Measurements from ENCODE around the gene CPAMD8.

Gene CPAMD8

GRCh38 chr19:17043744-17044143, 17.1 kb upstream of the CPAMD8 start:
- H3K4me2 ChIP-seq (ENCODE audit: low read length), result no peak overlapping the region
- H2AK5ac ChIP-seq (ENCODE audit: low read length), result no peak overlapping the region
- peaks cover 2 to 3% of the 10 kb centered on the region in 2 experiments for H3K36me3 ChIP-seq (ENCODE audit: control insufficient read depth in 1 of 2, insufficient read depth in 2 of 2, low read length in 2 of 2)
- no peak overlapping the region for H3K14ac ChIP-seq (ENCODE audit: low read length)
- H3K9me3 ChIP-seq (ENCODE audit: insufficient read depth, low read depth, low read length), result no peaks in the 10 kb centered on the region
- H3K23ac ChIP-seq (ENCODE audit: low read length), result no peak overlapping the region
- no CpG with 5 or more reads among the region's 7 CpGs for WGBS (ENCODE audit: extremely low coverage, insufficient coverage, insufficient read length)
- H2BK120ac ChIP-seq (ENCODE audit: insufficient read depth, low read length, poor library complexity), result no peak overlapping the region
- H3K27ac ChIP-seq (ENCODE audit: low read depth, low read length), result no peak overlapping the region
- H3K4me1 ChIP-seq (ENCODE audit: control insufficient read depth in 1 of 2, insufficient read depth in 2 of 2, low read length in 2 of 2), result no peaks in the 10 kb centered on the region
- H4K12ac ChIP-seq (ENCODE audit: low read depth, low read length), result no peak overlapping the region
- H3K9ac ChIP-seq (ENCODE audit: low read length), result no peak overlapping the region
- DNase-seq, result no peak
- no peaks in the 10 kb centered on the region for H3K27me3 ChIP-seq (ENCODE audit: insufficient read depth, low read length)
- H2BK12ac ChIP-seq (ENCODE audit: low read length), result no peak overlapping the region
- H3K79me1 ChIP-seq (ENCODE audit: low read length), result no peaks in the 10 kb centered on the region
- no peak overlapping the region for H4K8ac ChIP-seq (ENCODE audit: low read depth, low read length)
- no peak overlapping the region for H3K18ac ChIP-seq (ENCODE audit: low read length)
- no peak overlapping the region for H3K4me3 ChIP-seq (ENCODE audit: low read depth, low read length)
- no peak overlapping the region for H3K4ac ChIP-seq (ENCODE audit: low read depth, low read length)
- no peaks in the 10 kb centered on the region for H3K79me2 ChIP-seq (ENCODE audit: control insufficient read depth, insufficient read depth, low read length, poor library complexity)
- H2BK5ac ChIP-seq (ENCODE audit: low read depth, low read length, poor library complexity), result no peak overlapping the region
- H2AFZ ChIP-seq (ENCODE audit: insufficient read depth, low read length, poor library complexity), result no peak overlapping the region
- no peak overlapping the region for H4K91ac ChIP-seq (ENCODE audit: low read depth, low read length)

DNA sequence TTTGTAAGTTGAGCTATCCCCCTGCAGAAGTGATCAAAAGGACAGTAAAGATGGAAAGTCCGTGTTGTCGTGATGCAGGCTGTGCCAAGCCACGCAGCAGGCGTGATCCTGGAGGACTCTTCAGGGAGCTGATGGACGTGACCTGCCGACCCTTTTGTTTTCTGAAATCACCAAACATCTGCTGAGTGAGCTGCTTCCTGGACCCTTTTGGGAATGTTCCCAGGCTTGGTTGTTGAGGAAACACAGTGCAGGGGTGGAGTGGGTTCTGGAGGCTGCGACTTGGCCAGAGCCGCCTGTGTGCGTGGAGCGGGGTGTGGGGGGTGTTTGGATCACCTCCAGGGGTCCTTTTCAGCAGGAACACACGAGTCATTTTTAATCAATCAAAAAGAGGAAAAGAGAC, 15.4 kb upstream of the CPAMD8 start:
- no peaks in the 10 kb centered on the region for H3K27me3 ChIP-seq (ENCODE audit: insufficient read depth, low read length)
- no peak overlapping the region for H2BK5ac ChIP-seq (ENCODE audit: low read depth, low read length, poor library complexity)
- no peak overlapping the region for H4K91ac ChIP-seq (ENCODE audit: low read depth, low read length)
- no peak overlapping the region for H2AFZ ChIP-seq (ENCODE audit: insufficient read depth, low read length, poor library complexity)
- no peaks in the 10 kb centered on the region for H3K4me1 ChIP-seq (ENCODE audit: control insufficient read depth in 1 of 2, insufficient read depth in 2 of 2, low read length in 2 of 2)
- H4K12ac ChIP-seq (ENCODE audit: low read depth, low read length), result no peak overlapping the region
- no peak overlapping the region for H3K14ac ChIP-seq (ENCODE audit: low read length)
- no peak overlapping the region for H3K23ac ChIP-seq (ENCODE audit: low read length)
- no peak overlapping the region for H3K18ac ChIP-seq (ENCODE audit: low read length)
- H2BK12ac ChIP-seq (ENCODE audit: low read length), result no peak overlapping the region
- H3K4ac ChIP-seq (ENCODE audit: low read depth, low read length), result no peak overlapping the region
- no peak overlapping the region for H3K4me3 ChIP-seq (ENCODE audit: low read depth, low read length)
- DNase-seq, result no peak
- no peaks in the 10 kb centered on the region for H3K79me2 ChIP-seq (ENCODE audit: control insufficient read depth, insufficient read depth, low read length, poor library complexity)
- H3K9me3 ChIP-seq (ENCODE audit: insufficient read depth, low read depth, low read length), result no peaks in the 10 kb centered on the region
- no peak overlapping the region for H2BK120ac ChIP-seq (ENCODE audit: insufficient read depth, low read length, poor library complexity)
- WGBS (ENCODE audit: extremely low coverage, insufficient coverage, insufficient read length), result no CpG with 5 or more reads among the region's 11 CpGs
- no peaks in the 10 kb centered on the region for H3K36me3 ChIP-seq (ENCODE audit: control insufficient read depth in 1 of 2, insufficient read depth in 2 of 2, low read length in 2 of 2)
- H3K27ac ChIP-seq (ENCODE audit: low read depth, low read length), result no peak overlapping the region
- no peak overlapping the region for H3K4me2 ChIP-seq (ENCODE audit: low read length)
- H3K9ac ChIP-seq (ENCODE audit: low read length), result no peak overlapping the region
- H4K8ac ChIP-seq (ENCODE audit: low read depth, low read length), result no peak overlapping the region
- H2AK5ac ChIP-seq (ENCODE audit: low read length), result no peak overlapping the region
- no peaks in the 10 kb centered on the region for H3K79me1 ChIP-seq (ENCODE audit: low read length)

DNA sequence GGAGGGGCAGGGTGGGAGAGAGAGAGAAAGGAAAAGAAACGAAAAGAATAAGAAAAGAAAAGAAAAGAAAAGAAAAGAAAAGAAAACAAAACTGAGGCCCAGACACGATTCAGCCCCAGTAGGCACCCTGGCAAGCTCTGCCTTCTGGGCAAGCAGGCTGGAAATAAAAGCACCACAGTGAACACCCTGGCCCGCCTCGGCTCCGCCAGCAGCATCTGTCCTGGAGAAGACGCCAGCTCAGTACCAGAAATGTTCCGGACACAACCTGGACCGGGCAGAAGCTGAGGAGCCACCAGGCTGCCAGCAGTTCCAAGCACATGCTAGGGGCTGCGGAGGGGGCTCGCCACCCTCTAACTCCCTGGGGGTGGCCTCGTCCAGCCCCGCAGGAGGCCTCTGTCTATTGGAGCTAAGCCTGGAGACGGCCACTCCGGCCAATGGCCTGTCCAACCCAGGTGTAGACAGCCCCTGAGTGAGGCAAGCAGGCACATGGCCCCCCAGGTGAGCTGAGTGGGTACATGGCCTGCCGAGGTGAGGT, 11.4 kb upstream of the CPAMD8 start:
- no peak overlapping the region for H2AFZ ChIP-seq (ENCODE audit: insufficient read depth, low read length, poor library complexity)
- H2BK120ac ChIP-seq (ENCODE audit: insufficient read depth, low read length, poor library complexity), result no peak overlapping the region
- H3K9me3 ChIP-seq (ENCODE audit: insufficient read depth, low read depth, low read length), result no peaks in the 10 kb centered on the region
- no peaks in the 10 kb centered on the region for H3K79me2 ChIP-seq (ENCODE audit: control insufficient read depth, insufficient read depth, low read length, poor library complexity)
- no peak overlapping the region for H3K23ac ChIP-seq (ENCODE audit: low read length)
- no peak for DNase-seq
- H3K36me3 ChIP-seq (ENCODE audit: control insufficient read depth in 1 of 2, insufficient read depth in 2 of 2, low read length in 2 of 2), result no peaks in the 10 kb centered on the region
- H2AK5ac ChIP-seq (ENCODE audit: low read length), result no peak overlapping the region
- H3K9ac ChIP-seq (ENCODE audit: low read length), result no peak overlapping the region
- peak overlapping the region; percentile 34 for H3K4me3 ChIP-seq (ENCODE audit: low read depth, low read length)
- H4K91ac ChIP-seq (ENCODE audit: low read depth, low read length), result no peak overlapping the region
- no peak overlapping the region for H3K27ac ChIP-seq (ENCODE audit: low read depth, low read length)
- no peaks in the 10 kb centered on the region for H3K27me3 ChIP-seq (ENCODE audit: insufficient read depth, low read length)
- no peak overlapping the region for H3K18ac ChIP-seq (ENCODE audit: low read length)
- no peak overlapping the region for H3K14ac ChIP-seq (ENCODE audit: low read length)
- H3K4me2 ChIP-seq (ENCODE audit: low read length), result no peak overlapping the region
- no peak overlapping the region for H3K4ac ChIP-seq (ENCODE audit: low read depth, low read length)
- WGBS (ENCODE audit: extremely low coverage, insufficient coverage, insufficient read length), result 95% methylated on average over 1 of the region's 15 CpGs
- H3K79me1 ChIP-seq (ENCODE audit: low read length), result no peaks in the 10 kb centered on the region
- no peaks in the 10 kb centered on the region for H3K4me1 ChIP-seq (ENCODE audit: control insufficient read depth in 1 of 2, insufficient read depth in 2 of 2, low read length in 2 of 2)
- no peak overlapping the region for H2BK5ac ChIP-seq (ENCODE audit: low read depth, low read length, poor library complexity)
- no peak overlapping the region for H2BK12ac ChIP-seq (ENCODE audit: low read length)
- H4K12ac ChIP-seq (ENCODE audit: low read depth, low read length), result no peak overlapping the region
- no peak overlapping the region for H4K8ac ChIP-seq (ENCODE audit: low read depth, low read length)

DNA sequence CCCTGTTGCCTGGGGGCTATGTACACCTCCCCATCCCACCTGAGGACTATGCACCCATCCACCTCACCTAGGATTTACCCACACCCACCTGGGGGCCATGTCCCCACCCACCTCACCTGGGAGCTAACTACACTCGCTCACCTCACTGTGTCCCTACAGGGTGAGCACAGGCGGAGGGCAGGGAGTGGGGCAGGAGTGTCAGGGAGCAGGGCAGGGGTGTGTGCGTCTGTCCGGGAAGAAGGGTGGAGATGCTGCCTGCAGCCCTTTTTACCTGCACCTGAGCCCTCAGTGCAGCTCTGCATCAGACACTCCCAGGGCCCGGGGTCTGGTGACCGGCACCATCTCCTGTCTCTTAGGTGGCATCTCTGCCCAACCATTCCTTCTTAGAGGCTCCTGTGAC, 10.6 kb upstream of the CPAMD8 start:
- H4K12ac ChIP-seq (ENCODE audit: low read depth, low read length), result no peak overlapping the region
- H2BK12ac ChIP-seq (ENCODE audit: low read length), result no peak overlapping the region
- peaks cover 2% of the 10 kb centered on the region for H3K9me3 ChIP-seq (ENCODE audit: insufficient read depth, low read depth, low read length)
- H3K23ac ChIP-seq (ENCODE audit: low read length), result no peak overlapping the region
- H3K9ac ChIP-seq (ENCODE audit: low read length), result no peak overlapping the region
- no peaks in the 10 kb centered on the region for H3K36me3 ChIP-seq (ENCODE audit: control insufficient read depth in 1 of 2, insufficient read depth in 2 of 2, low read length in 2 of 2)
- WGBS (ENCODE audit: extremely low coverage, insufficient coverage, insufficient read length), result no CpG with 5 or more reads among the region's 6 CpGs
- no peak overlapping the region for H3K27ac ChIP-seq (ENCODE audit: low read depth, low read length)
- no peaks in the 10 kb centered on the region for H3K79me1 ChIP-seq (ENCODE audit: low read length)
- H3K4me2 ChIP-seq (ENCODE audit: low read length), result no peak overlapping the region
- no peak overlapping the region for H3K4ac ChIP-seq (ENCODE audit: low read depth, low read length)
- H3K4me1 ChIP-seq (ENCODE audit: control insufficient read depth in 1 of 2, insufficient read depth in 2 of 2, low read length in 2 of 2), result no peaks in the 10 kb centered on the region
- no peak overlapping the region for H4K91ac ChIP-seq (ENCODE audit: low read depth, low read length)
- no peak overlapping the region for H2AK5ac ChIP-seq (ENCODE audit: low read length)
- no peak overlapping the region for H4K8ac ChIP-seq (ENCODE audit: low read depth, low read length)
- no peak overlapping the region for H2BK5ac ChIP-seq (ENCODE audit: low read depth, low read length, poor library complexity)
- no peaks in the 10 kb centered on the region for H3K27me3 ChIP-seq (ENCODE audit: insufficient read depth, low read length)
- no peak overlapping the region for H3K14ac ChIP-seq (ENCODE audit: low read length)
- H2BK120ac ChIP-seq (ENCODE audit: insufficient read depth, low read length, poor library complexity), result no peak overlapping the region
- no peak overlapping the region for H3K18ac ChIP-seq (ENCODE audit: low read length)
- H2AFZ ChIP-seq (ENCODE audit: insufficient read depth, low read length, poor library complexity), result no peak overlapping the region
- H3K4me3 ChIP-seq (ENCODE audit: low read depth, low read length), result no peak overlapping the region
- no peak for DNase-seq
- H3K79me2 ChIP-seq (ENCODE audit: control insufficient read depth, insufficient read depth, low read length, poor library complexity), result no peaks in the 10 kb centered on the region
